Activated CD8-positive, alpha-beta T cell treated with anti-CD3 and anti-CD28 coated beads for 36 hours (primary cell): ENCODE measurements around the gene MAN2A1. TPM values are rescaled to one million over a fixed set of nuclear protein-coding genes. Genes with fewer than 3 reads are reported as not detected.
"Not testable (repeated sequence)": the region's sequence is repeated elsewhere in the genome, so short reads cannot be mapped to it uniquely, and the experiment has no call there.

Source experiments
- ATAC-seq: fragments of 200-7000 bp; cut with Tn5 transposase; one replicate; pipeline ENCODE4 v1.10.0; 2021; ENCODE audit warnings: mild to moderate bottlenecking, moderate library complexity
- CTCF ChIA-PET: fragments of 350-600 bp; sonication (Branson Sonifier 250); formaldehyde crosslinking; loops from one replicate; lab custom pipeline; 2021; ENCODE audit warnings: antibody characterized with exemption; lab: Charles Lee
- POLR2A ChIA-PET: fragments of 350-600 bp; sonication (Branson Sonifier 250); formaldehyde crosslinking; loops from one replicate; lab custom pipeline; 2021; ENCODE audit warnings: antibody characterized with exemption; lab: Charles Lee
- DNase-seq: peaks from one replicate; pipeline ENCODE4 v3.0.0-alpha.2; 2020
- H3K27ac Mint-ChIP-seq: one replicate; pipeline ENCODE4 v1.8.0; 2021; ENCODE audit warnings: mild to moderate bottlenecking, mixed read lengths
- H3K27me3 Mint-ChIP-seq: one replicate; pipeline ENCODE4 v1.8.0; 2021; ENCODE audit warnings: mixed read lengths
- H3K36me3 Mint-ChIP-seq: one replicate; pipeline ENCODE4 v1.8.0; 2021; ENCODE audit warnings: low read depth, mixed read lengths
- H3K4me1 Mint-ChIP-seq: one replicate; pipeline ENCODE4 v1.8.0; 2021; ENCODE audit warnings: low read depth, mixed read lengths
- H3K4me3 Mint-ChIP-seq: one replicate; pipeline ENCODE4 v1.8.0; 2021; ENCODE audit warnings: mild to moderate bottlenecking, moderate library complexity, mixed read lengths
- H3K9me3 Mint-ChIP-seq: one replicate; pipeline ENCODE4 v1.8.0; 2021; ENCODE audit warnings: mixed read lengths
- intact Hi-C: fragments of 100-400 bp; cut with micrococcal nuclease; formaldehyde crosslinking; loops from one replicate; pipeline ENCODE4 v1.10.0; 2022
- total RNA-seq, 2 experiments: library from RNA; stranded (reverse); gene quantifications; one replicate each; pipeline ENCODE4 v1.2.3, GENCODE V29; 2021
- TF ChIP-seq, protein P1 (sequence below): fragments of 200-600 bp; IDR thresholded peaks from one replicate; pipeline ENCODE4 v1.8.0; 2022; ENCODE audit warnings: antibody characterized with exemption, mild to moderate bottlenecking

Gene MAN2A1
- total RNA-seq, 2 experiments from 2014 or later: 29.9 to 30.6 TPM

DNA sequence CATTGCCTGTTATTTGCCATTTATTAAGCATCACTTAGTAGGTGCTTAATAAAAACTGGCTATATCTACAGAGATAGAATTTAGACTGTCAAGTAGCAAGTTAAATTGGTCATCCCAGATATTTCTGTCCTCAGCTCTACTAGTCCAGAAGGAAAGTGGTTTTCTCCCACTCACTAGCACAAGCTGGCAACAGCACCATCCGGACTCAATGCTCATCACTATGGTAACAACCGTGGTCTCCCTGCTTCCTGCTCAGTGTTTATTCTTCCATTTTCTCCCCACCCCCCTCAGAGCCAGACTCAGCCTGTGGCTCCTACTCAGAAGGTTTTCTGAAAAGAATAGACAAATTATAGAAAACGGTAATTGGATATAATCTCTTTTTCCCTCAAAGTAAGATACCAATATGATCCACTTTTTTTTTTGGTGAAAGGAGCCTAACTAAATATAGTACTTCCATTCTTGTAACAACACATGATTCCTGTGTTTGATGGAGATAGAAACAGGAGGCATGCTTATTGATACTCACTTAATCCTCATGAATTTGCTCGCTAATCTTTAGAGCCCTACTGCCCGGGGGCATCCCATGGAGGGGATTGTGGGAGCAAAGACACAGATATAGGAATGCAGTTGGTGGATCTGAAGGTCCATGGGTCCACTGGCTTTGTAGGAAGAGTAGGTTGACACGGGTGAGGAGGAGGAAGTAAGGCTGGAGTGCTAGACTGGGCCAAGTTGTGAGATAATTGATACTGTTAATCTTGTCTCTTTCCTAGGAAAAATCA is 191.4 kb downstream of the MAN2A1 start:
- no peak for DNase-seq
- ChIA-PET POLR2A (interaction anchor here (0.9 kb wide), 1 partner anchor 13 kb away, joined by 3 read pairs; no protein-coding TSS in a partner anchor), CTCF (interaction anchor here (0.8 to 1.2 kb wide), 3 partner anchors 10 to 32 kb away, joined by 3 to 4 read pairs (median 3); no protein-coding TSS in a partner anchor)
- peaks cover 27% of the 10 kb centered on the region for H3K4me1 Mint-ChIP-seq
- H3K27me3 Mint-ChIP-seq: no peaks in the 10 kb centered on the region
- no peak overlapping the region for H3K27ac Mint-ChIP-seq
- intact Hi-C loops: no loop called here
- H3K4me3 Mint-ChIP-seq: no peak overlapping the region
- TF ChIP-seq, protein P1, sequence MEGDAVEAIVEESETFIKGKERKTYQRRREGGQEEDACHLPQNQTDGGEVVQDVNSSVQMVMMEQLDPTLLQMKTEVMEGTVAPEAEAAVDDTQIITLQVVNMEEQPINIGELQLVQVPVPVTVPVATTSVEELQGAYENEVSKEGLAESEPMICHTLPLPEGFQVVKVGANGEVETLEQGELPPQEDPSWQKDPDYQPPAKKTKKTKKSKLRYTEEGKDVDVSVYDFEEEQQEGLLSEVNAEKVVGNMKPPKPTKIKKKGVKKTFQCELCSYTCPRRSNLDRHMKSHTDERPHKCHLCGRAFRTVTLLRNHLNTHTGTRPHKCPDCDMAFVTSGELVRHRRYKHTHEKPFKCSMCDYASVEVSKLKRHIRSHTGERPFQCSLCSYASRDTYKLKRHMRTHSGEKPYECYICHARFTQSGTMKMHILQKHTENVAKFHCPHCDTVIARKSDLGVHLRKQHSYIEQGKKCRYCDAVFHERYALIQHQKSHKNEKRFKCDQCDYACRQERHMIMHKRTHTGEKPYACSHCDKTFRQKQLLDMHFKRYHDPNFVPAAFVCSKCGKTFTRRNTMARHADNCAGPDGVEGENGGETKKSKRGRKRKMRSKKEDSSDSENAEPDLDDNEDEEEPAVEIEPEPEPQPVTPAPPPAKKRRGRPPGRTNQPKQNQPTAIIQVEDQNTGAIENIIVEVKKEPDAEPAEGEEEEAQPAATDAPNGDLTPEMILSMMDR: no peak
- no peak for ATAC-seq
- no peaks in the 10 kb centered on the region for H3K36me3 Mint-ChIP-seq
- H3K9me3 Mint-ChIP-seq: no peaks in the 10 kb centered on the region

DNA sequence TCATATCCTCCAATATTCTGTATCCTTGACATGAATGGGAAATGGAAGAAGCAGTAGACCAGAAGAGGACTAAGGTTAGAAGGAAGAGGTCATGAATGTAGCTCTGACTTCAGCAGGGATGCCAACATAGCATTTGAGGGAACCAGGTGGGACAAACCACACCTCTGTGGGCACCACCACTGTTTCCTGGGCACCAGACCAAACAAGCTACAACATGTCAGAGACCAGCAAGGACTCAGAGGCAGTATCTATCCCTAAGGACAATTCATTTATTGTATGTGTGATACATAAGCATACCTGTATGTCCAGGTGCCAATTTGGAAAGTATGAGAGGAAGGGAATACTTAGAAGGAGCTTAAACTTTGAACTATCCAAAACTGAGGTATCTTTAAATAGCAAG is 192.8 kb downstream of the MAN2A1 start:
- intact Hi-C loops: no loop called here
- Mint-ChIP-seq H3K9me3 (no peaks in the 10 kb centered on the region), H3K36me3 (no peaks in the 10 kb centered on the region), H3K4me3 (no peak overlapping the region), H3K4me1 (peaks cover 22% of the 10 kb centered on the region), H3K27me3 (no peaks in the 10 kb centered on the region), H3K27ac (no peak overlapping the region)
- TF ChIP-seq, protein P1: no peak
- ChIA-PET CTCF (no interaction called here), POLR2A (interaction anchor here (1.0 kb wide), 1 partner anchor 42 kb away, joined by 3 read pairs; no protein-coding TSS in a partner anchor)
- DNase-seq (no peak), ATAC-seq (no peak)

DNA sequence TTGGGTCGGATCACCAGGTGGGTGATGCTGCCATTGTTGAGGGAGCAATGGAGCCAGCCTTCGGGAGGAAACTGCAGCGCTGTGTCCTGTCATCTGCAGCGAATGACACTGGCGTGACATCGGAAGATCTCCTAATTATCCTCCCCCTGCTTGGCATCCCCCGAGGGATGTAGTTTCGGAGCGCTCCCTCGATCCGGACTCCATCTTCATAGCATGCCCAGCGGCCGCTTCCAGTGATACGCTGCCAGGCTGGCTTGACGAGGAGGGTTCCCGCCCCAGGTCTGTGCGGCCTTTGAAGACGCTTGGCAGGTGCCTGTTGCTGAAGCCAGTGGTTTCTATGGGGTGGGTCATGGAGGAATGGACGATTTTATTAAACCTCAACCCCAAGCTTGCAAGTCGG is 194.9 kb downstream of the MAN2A1 start:
- TF ChIP-seq, protein P1: no peak
- H3K4me3 Mint-ChIP-seq: no peak overlapping the region
- POLR2A ChIA-PET: no interaction called here

DNA sequence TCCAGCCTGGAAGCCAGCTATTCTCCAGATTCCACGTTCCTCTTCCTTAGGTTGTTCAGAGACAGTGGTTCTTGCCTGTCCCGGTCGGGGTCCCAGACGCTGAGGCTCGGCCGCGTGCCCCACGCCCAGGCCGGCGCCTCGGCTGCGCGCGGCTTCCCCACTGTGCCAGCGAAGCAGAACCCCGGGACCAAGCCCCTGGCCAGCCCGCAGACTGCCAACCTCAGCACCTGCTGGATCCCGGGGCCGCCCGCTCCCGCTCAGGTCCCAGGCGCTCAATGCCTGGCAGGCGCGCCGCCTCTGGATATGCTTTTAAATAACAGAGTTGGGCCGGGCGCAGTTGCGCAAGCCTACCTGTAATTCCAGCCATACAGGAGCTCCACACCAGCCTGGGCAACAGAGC is 195.5 kb downstream of the MAN2A1 start:
- H3K27me3 Mint-ChIP-seq: no peaks in the 10 kb centered on the region
- H3K9me3 Mint-ChIP-seq: no peaks in the 10 kb centered on the region
- intact Hi-C loops: no loop called here
- POLR2A ChIA-PET: no interaction called here
- CTCF ChIA-PET: no interaction called here
- DNase-seq (no peak), ATAC-seq (no peak)
- no peak overlapping the region for H3K4me3 Mint-ChIP-seq
- no peaks in the 10 kb centered on the region for H3K36me3 Mint-ChIP-seq
- H3K4me1 Mint-ChIP-seq: peaks cover 27% of the 10 kb centered on the region
- TF ChIP-seq, protein P1: no peak
- H3K27ac Mint-ChIP-seq: no peak overlapping the region

More for the DNA sequence above, 194.9 kb downstream of the MAN2A1 start:
- CTCF ChIA-PET: no interaction called here
- no peaks in the 10 kb centered on the region for H3K27me3 Mint-ChIP-seq
- no peaks in the 10 kb centered on the region for H3K36me3 Mint-ChIP-seq
- ATAC-seq: no peak
- no peaks in the 10 kb centered on the region for H3K9me3 Mint-ChIP-seq
- intact Hi-C loops: no loop called here
- no peak overlapping the region for H3K27ac Mint-ChIP-seq
- H3K4me1 Mint-ChIP-seq: peaks cover 27% of the 10 kb centered on the region
- no peak for DNase-seq

DNA sequence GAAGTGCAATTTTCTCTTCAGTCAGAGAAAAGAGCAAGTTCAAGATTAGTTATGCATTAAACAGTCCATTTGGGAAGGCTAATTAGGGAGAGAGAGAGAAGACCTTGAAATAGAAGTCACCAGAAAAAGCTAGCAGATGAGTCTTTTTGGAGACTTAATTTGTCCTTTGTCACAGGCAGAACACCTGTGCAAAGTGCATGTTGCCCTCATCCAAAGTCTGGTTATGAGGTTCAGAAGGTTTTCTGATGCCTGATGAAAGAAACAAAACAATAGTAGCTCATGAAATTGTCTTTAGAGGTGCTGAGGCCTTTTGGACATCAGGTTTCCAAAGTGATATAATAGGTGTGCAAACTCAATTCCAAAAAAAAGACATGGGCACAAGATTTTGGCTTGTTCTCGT is 199.3 kb downstream of the MAN2A1 start:
- ATAC-seq: no peak
- Mint-ChIP-seq H3K27ac (no peak overlapping the region), H3K36me3 (peaks cover 2% of the 10 kb centered on the region), H3K4me1 (peaks cover 6% of the 10 kb centered on the region), H3K4me3 (no peak overlapping the region), H3K27me3 (no peaks in the 10 kb centered on the region), H3K9me3 (peaks cover 2% of the 10 kb centered on the region)
- TF ChIP-seq, protein P1: no peak
- POLR2A ChIA-PET: no interaction called here
- DNase-seq: no peak
- CTCF ChIA-PET: interaction anchor here (0.9 kb wide), 1 partner anchor 397 kb away, joined by 3 read pairs; no protein-coding TSS in a partner anchor
- intact Hi-C loops: no loop called here

DNA sequence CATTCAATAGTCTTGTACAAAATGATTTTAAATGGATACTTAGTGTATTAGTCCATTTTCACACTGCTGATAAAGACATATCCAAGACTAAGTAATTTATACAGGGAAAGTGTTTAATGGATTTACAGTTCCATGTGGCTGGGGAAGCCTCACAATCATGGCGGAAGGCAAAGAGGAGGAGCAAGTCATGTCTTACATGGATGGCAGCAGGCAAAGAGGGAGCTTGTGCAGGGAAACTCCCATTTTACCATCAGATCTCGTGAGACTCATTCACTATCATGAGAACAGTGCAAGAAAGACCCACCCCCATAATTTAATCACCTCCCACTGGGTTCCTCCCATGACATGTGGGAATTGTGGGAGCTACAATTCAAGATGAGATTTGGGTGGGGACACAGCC is 203.5 kb downstream of the MAN2A1 start:
- POLR2A ChIA-PET, DNase-seq: not testable (repeated sequence)

More for the DNA sequence above, 203.5 kb downstream of the MAN2A1 start:
- CTCF ChIA-PET, ATAC-seq, H3K9me3 Mint-ChIP-seq, intact Hi-C loops, H3K4me1 Mint-ChIP-seq, H3K27ac Mint-ChIP-seq, H3K27me3 Mint-ChIP-seq, H3K4me3 Mint-ChIP-seq, H3K36me3 Mint-ChIP-seq: not testable (repeated sequence)
